ENCODE data around the gene BTNL2.

BTNL2 gene

GRCh38 chr6:32413427-32414047, 6.6 kb upstream of the BTNL2 start:
- peaks cover 0 to 58% of the 10 kb centered on the region in 2 donors for H3K27me3 ChIP-seq
- intact Hi-C loops (cut with DNase I; ENCODE audit: low total_unique reads), result loop anchor here (5.0 kb wide), 1 partner anchor 289 kb away; no protein-coding TSS in a partner anchor
- H3K4me1 ChIP-seq, result peaks cover 0 to 8% (median 3%) of the 10 kb centered on the region in 4 donors
- TF ChIP-seq CTCF (IDR thresholded peaks at IDR 0.05), result peak; percentile 77 to 94
- H3K27ac ChIP-seq, result no peak overlapping the region
- no peak overlapping the region for H3K4me3 ChIP-seq
- peak; percentile 71 to 74 for DNase-seq
- H3K9me3 ChIP-seq, result no peaks in the 10 kb centered on the region
- no peaks in the 10 kb centered on the region for H3K36me3 ChIP-seq

GRCh38 chr6:32411566-32412327, 4.8 kb upstream of the BTNL2 start:
- intact Hi-C loops (cut with DNase I; ENCODE audit: low total_unique reads), result loop anchor here (5.0 kb wide), 1 partner anchor 291 kb away; no protein-coding TSS in a partner anchor
- DNase-seq, result no peak
- no peaks in the 10 kb centered on the region for H3K36me3 ChIP-seq
- peaks cover 0 to 63% of the 10 kb centered on the region in 2 donors for H3K27me3 ChIP-seq
- TF ChIP-seq CTCF (IDR thresholded peaks at IDR 0.05), result no peak
- no peaks in the 10 kb centered on the region for H3K9me3 ChIP-seq
- peaks cover 0 to 8% (median 3%) of the 10 kb centered on the region in 4 donors for H3K4me1 ChIP-seq
- H3K27ac ChIP-seq, result no peak overlapping the region
- no peak overlapping the region for H3K4me3 ChIP-seq

- Histone ChIP-seq H3K27me3 (peaks cover 0 to 60% of the 10 kb centered on the region in 2 donors), H3K9me3 (no peaks in the 10 kb centered on the region), H3K4me1 (peaks cover 0 to 4% (median 2%) of the 10 kb centered on the region in 4 donors), H3K27ac (no peak overlapping the region), H3K36me3 (no peaks in the 10 kb centered on the region), H3K4me3 (no peak overlapping the region)
- DNase-seq, result no peak
- intact Hi-C loops (cut with DNase I; ENCODE audit: low total_unique reads), result loop anchor here (5.0 kb wide), 1 partner anchor 291 kb away; no protein-coding TSS in a partner anchor
- TF ChIP-seq CTCF (IDR thresholded peaks at IDR 0.05), result no peak
These were observed 3.9 kb upstream of the BTNL2 start for GRCh38 chr6:32410906-32411305.

- intact Hi-C loops (cut with DNase I; ENCODE audit: low total_unique reads), result loop anchor here (5.0 kb wide), 1 partner anchor 391 kb away; no protein-coding TSS in a partner anchor
- DNase-seq, result no peak
- TF ChIP-seq CTCF (IDR thresholded peaks at IDR 0.05), result no peak
- Histone ChIP-seq H3K36me3 (no peaks in the 10 kb centered on the region), H3K9me3 (no peaks in the 10 kb centered on the region), H3K4me1 (no peaks in the 10 kb centered on the region), H3K27ac (no peak overlapping the region), H3K4me3 (no peak overlapping the region), H3K27me3 (peaks cover 0 to 42% of the 10 kb centered on the region in 2 donors)
These were observed 784 bp downstream of the BTNL2 start for GRCh38 chr6:32406197-32406596.

- H3K27ac ChIP-seq, result no peak overlapping the region
- peaks cover 0 to 42% of the 10 kb centered on the region in 2 donors for H3K27me3 ChIP-seq
- no peak for DNase-seq
- H3K36me3 ChIP-seq, result no peaks in the 10 kb centered on the region
- no peaks in the 10 kb centered on the region for H3K4me1 ChIP-seq
- no peak overlapping the region for H3K4me3 ChIP-seq
- no peak for TF ChIP-seq CTCF (IDR thresholded peaks at IDR 0.05)
- intact Hi-C loops (cut with DNase I; ENCODE audit: low total_unique reads), result loop anchor here (5.0 kb wide), 1 partner anchor 392 kb away; no protein-coding TSS in a partner anchor
- no peaks in the 10 kb centered on the region for H3K9me3 ChIP-seq
These were observed 1.3 kb downstream of the BTNL2 start for GRCh38 chr6:32405656-32406055.

Measured in tibial artery (tissue), 4 donors.